HepG2 (cell line): ENCODE measurements around the gene PPIA. TPM values are rescaled to one million over a fixed set of nuclear protein-coding genes. Genes with fewer than 3 reads are reported as not detected.

Experiments used
- CBX5 ChIP-seq: sonication (generic); formaldehyde crosslinking; IDR thresholded peaks from 2 replicates; pipeline ENCODE4 v1.4.0; 2020; ENCODE audit warnings: missing genetic modification reagents, borderline replicate concordance
- CREM ChIP-seq, 2 experiments: sonication (generic) in 1 of 2; formaldehyde crosslinking in 1 of 2; IDR thresholded peaks; 2 replicates each; pipeline versions ENCODE4 v1.4.0 to v1.6.1; 2016 to 2020; ENCODE audit warnings: antibody characterized with exemption in 1 of 2, mild to moderate bottlenecking in 1 of 2, missing genetic modification reagents in 1 of 2
- DPF2 ChIP-seq: sonication (generic); formaldehyde crosslinking; IDR thresholded peaks from 2 replicates; pipeline ENCODE4 v1.4.0; 2020; ENCODE audit warnings: mild to moderate bottlenecking, low read depth, missing genetic modification reagents, borderline replicate concordance
- ESRRA ChIP-seq: sonication (generic); formaldehyde crosslinking; IDR thresholded peaks from 2 replicates; pipeline ENCODE4 v1.5.1; 2020; ENCODE audit warnings: mild to moderate bottlenecking, low read depth, missing genetic modification reagents
- FLYWCH1 ChIP-seq: sonication (generic); formaldehyde crosslinking; IDR thresholded peaks from 2 replicates; pipeline ENCODE4 v1.8.1; 2023; ENCODE audit warnings: mild to moderate bottlenecking, missing genetic modification reagents
- HNRNPL ChIP-seq: fragments of 200-400 bp; formaldehyde crosslinking; IDR thresholded peaks from 2 replicates; pipeline ENCODE4 v1.6.1; 2017; ENCODE audit warnings: mild to moderate bottlenecking, low read depth, low read length
- KDM1A ChIP-seq: IDR thresholded peaks from 2 replicates; pipeline ENCODE4 v1.6.1; 2016; ENCODE audit warnings: missing compliant biosample characterization
- KDM2A ChIP-seq: sonication (generic); formaldehyde crosslinking; IDR thresholded peaks from 2 replicates; pipeline ENCODE4 v1.4.0; 2020; ENCODE audit warnings: low read depth, missing genetic modification reagents, borderline replicate concordance
- KDM4B ChIP-seq: sonication (generic); formaldehyde crosslinking; IDR thresholded peaks from 2 replicates; pipeline ENCODE4 v1.4.0; 2020; ENCODE audit warnings: missing genetic modification reagents
- MLXIP ChIP-seq: sonication (generic); formaldehyde crosslinking; IDR thresholded peaks from 2 replicates; pipeline ENCODE4 v1.9.0; 2021; ENCODE audit warnings: missing genetic modification reagents, borderline replicate concordance
- PHF8 ChIP-seq: sonication (generic); formaldehyde crosslinking; IDR thresholded peaks from 2 replicates; pipeline ENCODE4 v1.5.0; 2020; ENCODE audit warnings: missing genetic modification reagents
- TCF7 ChIP-seq: sonication (generic); IDR thresholded peaks from 2 replicates; pipeline ENCODE4 v1.6.1; 2016; ENCODE audit warnings: antibody characterized with exemption, low read depth
- TCF7L2 ChIP-seq: IDR thresholded peaks from 2 replicates; pipeline ENCODE4 v1.6.1; 2011; ENCODE audit warnings: mild to moderate bottlenecking, low read depth, low read length, moderate library complexity
- TFDP1 ChIP-seq: IDR thresholded peaks from 2 replicates; pipeline ENCODE4 v1.6.1; 2016; ENCODE audit warnings: missing compliant biosample characterization, missing genetic modification reagents, borderline replicate concordance
- ZFP41 ChIP-seq: sonication (generic); formaldehyde crosslinking; IDR thresholded peaks from 2 replicates; pipeline ENCODE4 v1.4.0; 2020; ENCODE audit warnings: mild to moderate bottlenecking, missing genetic modification reagents, borderline replicate concordance
- ZNF280D ChIP-seq: sonication (generic); formaldehyde crosslinking; IDR thresholded peaks from 2 replicates; pipeline ENCODE4 v1.5.1; 2020; ENCODE audit warnings: mild to moderate bottlenecking, missing genetic modification reagents
- ZNF292 ChIP-seq: sonication (generic); formaldehyde crosslinking; IDR thresholded peaks from 2 replicates; pipeline ENCODE4 v1.8.1; 2022; ENCODE audit warnings: mild to moderate bottlenecking, low read depth, missing genetic modification reagents, borderline replicate concordance
- ZNF501 ChIP-seq: sonication (generic); formaldehyde crosslinking; IDR thresholded peaks from 2 replicates; pipeline ENCODE4 v1.5.1; 2020; ENCODE audit warnings: mild to moderate bottlenecking, moderate library complexity, missing genetic modification reagents
- ZNF597 ChIP-seq: sonication (generic); formaldehyde crosslinking; IDR thresholded peaks from 2 replicates; pipeline ENCODE4 v1.5.0; 2020; ENCODE audit warnings: missing genetic modification reagents
- ZNF720 ChIP-seq: sonication (generic); formaldehyde crosslinking; IDR thresholded peaks from 2 replicates; pipeline ENCODE4 v1.4.0; 2020; ENCODE audit warnings: missing genetic modification reagents
- ZNF773 ChIP-seq: sonication (generic); formaldehyde crosslinking; IDR thresholded peaks from 2 replicates; pipeline ENCODE4 v1.4.0; 2020; ENCODE audit warnings: missing genetic modification reagents, borderline replicate concordance
- ZNF776 ChIP-seq: sonication (generic); formaldehyde crosslinking; IDR thresholded peaks from 2 replicates; pipeline ENCODE4 v1.4.0; 2020; ENCODE audit warnings: mild to moderate bottlenecking, missing genetic modification reagents
- ZSCAN9 ChIP-seq: IDR thresholded peaks from 2 replicates; pipeline ENCODE4 v1.6.1; 2016; ENCODE audit warnings: borderline replicate concordance
- polyA plus RNA-seq, 8 experiments: library from polyadenylated mRNA; depleted of rRNA in 3 of 8; stranded (reverse) in 7 of 8; unstranded in 1 of 8; fragments of >200 nt; fragmentation: Illumina TruSeq in 4 of 8; extraction: Trizol in 4 of 8; gene quantifications; 2 replicates each; pipeline versions ENCODE4 v1.2.1 to v1.2.3, GENCODE V29; 2011 to 2016; ENCODE audit warnings: low read depth in 4 of 8, missing spikeins in 1 of 8, mixed read lengths in 1 of 8; ENCODE audit not compliant: insufficient read depth in 1 of 8
- total RNA-seq, 5 experiments: library from RNA; depleted of rRNA; stranded (reverse); fragments of >200 nt; fragmentation: Illumina TruSeq; extraction: Trizol; gene quantifications; 2 replicates each; pipeline ENCODE4 v1.2.3, GENCODE V29; 2016; ENCODE audit warnings: low read depth in 1 of 5

PPIA gene
- total and polyA plus RNA-seq, 2 of the 13 experiments (the other 11 are each of a cell fraction or from before 2014, with no cell fraction given) = 2,268 to 3,010 TPM

- TF ChIP-seq ZNF292 (CRISPR knock-in tag) (no peak), TCF7L2 (no peak), ZNF720 (no peak), FLYWCH1 (CRISPR knock-in tag) (0 out of 2 replicates have a peak, but pooled peaks have one; percentile 85), PHF8 (CRISPR knock-in tag) (peak; percentile 43; the same call in 1 of the 2 replicates), KDM4B (no peak), HNRNPL (no peak), CBX5 (CRISPR knock-in tag) (no peak), DPF2 (no peak), TFDP1 (CRISPR knock-in tag) (no peak), ZFP41 (CRISPR knock-in tag) (no peak), TCF7 (no peak), MLXIP (CRISPR knock-in tag) (no peak), ZNF501 (peak; percentile 3; the same call in 1 of the 2 replicates), KDM1A (CRISPR knock-in tag) (no peak), ZNF776 (CRISPR knock-in tag) (peak; percentile 89; the same call in 1 of the 2 replicates), ZNF773 (CRISPR knock-in tag) (no peak), KDM2A (CRISPR knock-in tag) (peak; percentile 67; the same call in 1 of the 2 replicates), ZSCAN9 (no peak), ESRRA (CRISPR knock-in tag) (no peak), ZNF280D (CRISPR knock-in tag) (no peak), ZNF597 (CRISPR knock-in tag) (no peak), CREM (IDR thresholded peaks at IDR 0.05) (no peak), CREM (CRISPR knock-in tag; IDR thresholded peaks at IDR 0.05) (no peak)
These were observed 51.0 kb downstream of the PPIA start (continued) for GRCh38 chr7:44847509-44847919.
